ENCODE data around the gene TSSC4.

The TSSC4 gene

DNA sequence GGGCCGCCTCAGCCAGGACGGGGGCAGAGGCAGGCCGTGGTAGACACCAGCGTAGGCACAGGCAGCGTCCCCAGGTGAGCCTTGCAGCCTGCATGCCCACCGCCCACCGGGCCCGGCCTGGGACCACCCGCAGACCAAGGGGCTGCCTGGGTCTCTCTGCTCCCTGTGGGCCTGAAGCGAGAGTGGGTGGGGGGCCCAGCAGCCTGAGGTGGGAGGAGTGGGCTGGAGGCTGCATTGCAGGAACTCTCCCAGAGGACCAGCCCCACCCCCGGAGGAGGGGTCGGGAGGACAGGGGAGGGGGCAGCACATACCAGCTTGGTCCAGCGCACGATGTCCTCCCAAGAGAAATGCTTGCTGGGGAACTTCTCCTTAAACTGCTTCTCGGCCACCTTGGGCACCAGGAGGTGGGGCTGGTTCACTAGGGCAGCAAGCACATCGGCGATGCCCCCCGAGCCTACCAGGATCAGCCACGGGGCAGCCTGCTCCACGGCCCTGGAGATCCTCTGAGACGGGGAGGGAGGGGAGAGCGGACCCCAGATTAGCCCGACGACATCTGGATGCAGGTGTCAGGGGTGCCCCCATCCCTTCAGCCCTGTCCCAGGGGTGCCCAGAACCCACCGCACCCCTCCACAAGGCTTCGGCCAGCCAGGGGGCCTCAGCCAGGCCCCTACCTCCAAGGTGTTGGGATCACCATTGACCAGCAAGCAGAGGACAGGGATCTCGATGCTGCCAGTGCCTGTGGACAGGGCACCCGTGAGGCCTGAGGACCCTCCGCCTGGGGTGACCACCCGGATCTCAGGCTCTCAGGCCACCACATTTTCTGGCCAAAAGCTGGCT, 17.5 kb downstream of the TSSC4 start:
- ChIA-PET CTCF (interaction anchor here (0.6 to 11.2 kb wide), 9 partner anchors 12 to 391 kb away, joined by 3 to 297 read pairs (median 29); partner anchors contain the start of genes C11orf21, TSPAN32 and TSSC4), POLR2A (no interaction called here)
- H3K27ac ChIP-seq (ENCODE audit: extremely low read depth, low read depth, low read length) = no peak overlapping the region
- no peaks in the 10 kb centered on the region for H3K36me3 ChIP-seq (ENCODE audit: control insufficient read depth in 2 of 2, insufficient read depth in 1 of 2, low read length in 2 of 2)
- no peaks in the 10 kb centered on the region for H3K4me1 ChIP-seq (ENCODE audit: control insufficient read depth, insufficient read depth, low read length)
- H3K4me3 ChIP-seq (ENCODE audit: low read depth, low read length) = no peak overlapping the region
- TF ChIP-seq, protein P1, sequence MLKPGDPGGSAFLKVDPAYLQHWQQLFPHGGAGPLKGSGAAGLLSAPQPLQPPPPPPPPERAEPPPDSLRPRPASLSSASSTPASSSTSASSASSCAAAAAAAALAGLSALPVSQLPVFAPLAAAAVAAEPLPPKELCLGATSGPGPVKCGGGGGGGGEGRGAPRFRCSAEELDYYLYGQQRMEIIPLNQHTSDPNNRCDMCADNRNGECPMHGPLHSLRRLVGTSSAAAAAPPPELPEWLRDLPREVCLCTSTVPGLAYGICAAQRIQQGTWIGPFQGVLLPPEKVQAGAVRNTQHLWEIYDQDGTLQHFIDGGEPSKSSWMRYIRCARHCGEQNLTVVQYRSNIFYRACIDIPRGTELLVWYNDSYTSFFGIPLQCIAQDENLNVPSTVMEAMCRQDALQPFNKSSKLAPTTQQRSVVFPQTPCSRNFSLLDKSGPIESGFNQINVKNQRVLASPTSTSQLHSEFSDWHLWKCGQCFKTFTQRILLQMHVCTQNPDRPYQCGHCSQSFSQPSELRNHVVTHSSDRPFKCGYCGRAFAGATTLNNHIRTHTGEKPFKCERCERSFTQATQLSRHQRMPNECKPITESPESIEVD (tag by site-specific recombination; IDR thresholded peaks at IDR 0.05) = no peak
- TF ChIP-seq BCL11A (tag by site-specific recombination; IDR thresholded peaks at IDR 0.05; ENCODE audit: low read depth) (no peak), ZFHX2 (tag by site-specific recombination; conservative IDR thresholded peaks at IDR 0.05) (peak; percentile 57), EGR2 (tag by site-specific recombination; IDR thresholded peaks at IDR 0.05; ENCODE audit: low read depth) (peak; percentile 35)
- no peaks in the 10 kb centered on the region for H3K9me3 ChIP-seq (ENCODE audit: control insufficient read depth, insufficient read depth, low read depth, low read length)

DNA sequence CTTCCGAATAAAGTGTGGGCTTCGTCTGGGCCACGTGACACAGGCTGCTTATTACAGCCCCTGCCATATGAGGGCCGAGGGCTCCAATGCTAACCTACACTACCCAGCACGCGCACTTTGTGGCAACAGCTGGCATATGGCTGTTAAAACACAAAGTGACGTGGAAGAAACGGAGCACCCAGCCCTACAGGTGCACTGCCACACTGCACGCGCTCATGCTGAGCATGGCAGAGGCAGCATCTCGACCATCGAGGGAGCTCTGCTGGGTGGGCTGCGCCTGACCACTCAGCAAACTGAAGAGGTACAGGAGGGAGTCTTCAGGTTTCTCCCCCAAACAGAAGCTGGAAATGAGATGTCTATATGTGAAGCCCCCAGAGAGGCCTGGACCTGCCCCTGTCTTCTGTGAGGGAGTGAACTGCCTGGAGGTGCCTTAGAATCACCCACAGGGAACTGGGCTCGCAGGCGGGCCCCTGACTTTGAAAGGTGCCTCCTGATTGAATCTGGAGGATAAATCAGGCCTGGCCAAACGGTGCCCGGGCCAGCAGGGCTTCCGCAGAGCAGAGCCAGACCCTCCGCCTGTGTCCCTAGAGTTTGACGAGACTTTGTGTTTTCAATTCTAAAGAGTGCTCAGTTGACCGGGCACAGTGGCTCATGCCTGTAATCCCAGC, 18.3 kb downstream of the TSSC4 start:
- no peaks in the 10 kb centered on the region for H3K9me3 ChIP-seq (ENCODE audit: control insufficient read depth, insufficient read depth, low read depth, low read length)
- ChIA-PET POLR2A (interaction anchor here (1.1 to 2.2 kb wide), 2 partner anchors 41 to 113 kb away, joined by 3 to 19 read pairs; no protein-coding TSS in a partner anchor), CTCF (interaction anchor here (0.6 to 11.2 kb wide), 25 partner anchors 8 to 459 kb away, joined by 3 to 297 read pairs (median 8); partner anchors contain the start of genes C11orf21, CD81, TSPAN32 and TSSC4)
- no peaks in the 10 kb centered on the region for H3K4me1 ChIP-seq (ENCODE audit: control insufficient read depth, insufficient read depth, low read length)
- no peak overlapping the region for H3K27ac ChIP-seq (ENCODE audit: extremely low read depth, low read depth, low read length)
- H3K36me3 ChIP-seq (ENCODE audit: control insufficient read depth in 2 of 2, insufficient read depth in 1 of 2, low read length in 2 of 2) = no peaks in the 10 kb centered on the region
- TF ChIP-seq, protein P2, sequence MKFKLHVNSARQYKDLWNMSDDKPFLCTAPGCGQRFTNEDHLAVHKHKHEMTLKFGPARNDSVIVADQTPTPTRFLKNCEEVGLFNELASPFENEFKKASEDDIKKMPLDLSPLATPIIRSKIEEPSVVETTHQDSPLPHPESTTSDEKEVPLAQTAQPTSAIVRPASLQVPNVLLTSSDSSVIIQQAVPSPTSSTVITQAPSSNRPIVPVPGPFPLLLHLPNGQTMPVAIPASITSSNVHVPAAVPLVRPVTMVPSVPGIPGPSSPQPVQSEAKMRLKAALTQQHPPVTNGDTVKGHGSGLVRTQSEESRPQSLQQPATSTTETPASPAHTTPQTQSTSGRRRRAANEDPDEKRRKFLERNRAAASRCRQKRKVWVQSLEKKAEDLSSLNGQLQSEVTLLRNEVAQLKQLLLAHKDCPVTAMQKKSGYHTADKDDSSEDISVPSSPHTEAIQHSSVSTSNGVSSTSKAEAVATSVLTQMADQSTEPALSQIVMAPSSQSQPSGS (tag by site-specific recombination; IDR thresholded peaks at IDR 0.05; ENCODE audit: low read depth) = no peak
- TF ChIP-seq ZNF132 (tag by site-specific recombination; IDR thresholded peaks at IDR 0.05; ENCODE audit: borderline replicate concordance) = no peak
- no peak for TF ChIP-seq ZNF114 (tag by site-specific recombination; IDR thresholded peaks at IDR 0.05)
- no peak for TF ChIP-seq ZNF266 (tag by site-specific recombination; IDR thresholded peaks at IDR 0.05; ENCODE audit: low read depth)
- no peak for TF ChIP-seq HOXC10 (CRISPR knock-in tag; IDR thresholded peaks at IDR 0.05)
- TF ChIP-seq, protein P3, sequence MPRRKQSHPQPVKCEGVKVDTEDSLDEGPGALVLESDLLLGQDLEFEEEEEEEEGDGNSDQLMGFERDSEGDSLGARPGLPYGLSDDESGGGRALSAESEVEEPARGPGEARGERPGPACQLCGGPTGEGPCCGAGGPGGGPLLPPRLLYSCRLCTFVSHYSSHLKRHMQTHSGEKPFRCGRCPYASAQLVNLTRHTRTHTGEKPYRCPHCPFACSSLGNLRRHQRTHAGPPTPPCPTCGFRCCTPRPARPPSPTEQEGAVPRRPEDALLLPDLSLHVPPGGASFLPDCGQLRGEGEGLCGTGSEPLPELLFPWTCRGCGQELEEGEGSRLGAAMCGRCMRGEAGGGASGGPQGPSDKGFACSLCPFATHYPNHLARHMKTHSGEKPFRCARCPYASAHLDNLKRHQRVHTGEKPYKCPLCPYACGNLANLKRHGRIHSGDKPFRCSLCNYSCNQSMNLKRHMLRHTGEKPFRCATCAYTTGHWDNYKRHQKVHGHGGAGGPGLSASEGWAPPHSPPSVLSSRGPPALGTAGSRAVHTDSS (tag by site-specific recombination; IDR thresholded peaks at IDR 0.05) = no peak
- TF ChIP-seq ZNF112 (tag by site-specific recombination; IDR thresholded peaks at IDR 0.05) = no peak
- TF ChIP-seq, protein P4, sequence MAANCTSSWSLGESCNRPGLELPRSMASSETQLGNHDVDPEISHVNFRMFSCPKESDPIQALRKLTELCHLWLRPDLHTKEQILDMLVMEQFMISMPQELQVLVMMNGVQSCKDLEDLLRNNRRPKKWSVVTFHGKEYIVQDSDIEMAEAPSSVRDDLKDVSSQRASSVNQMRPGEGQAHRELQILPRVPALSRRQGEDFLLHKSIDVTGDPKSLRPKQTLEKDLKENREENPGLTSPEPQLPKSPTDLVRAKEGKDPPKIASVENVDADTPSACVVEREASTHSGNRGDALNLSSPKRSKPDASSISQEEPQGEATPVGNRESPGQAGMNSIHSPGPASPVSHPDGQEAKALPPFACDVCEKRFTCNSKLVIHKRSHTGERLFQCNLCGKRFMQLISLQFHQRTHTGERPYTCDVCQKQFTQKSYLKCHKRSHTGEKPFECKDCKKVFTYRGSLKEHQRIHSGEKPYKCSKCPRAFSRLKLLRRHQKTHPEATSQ (tag by site-specific recombination; IDR thresholded peaks at IDR 0.05) = no peak
- no peak for TF ChIP-seq ZBTB48 (tag by site-specific recombination; IDR thresholded peaks at IDR 0.05)
- no peak for TF ChIP-seq ZNF555 (tag by site-specific recombination; conservative IDR thresholded peaks at IDR 0.05)
- TF ChIP-seq ZNF658 (tag by site-specific recombination; IDR thresholded peaks at IDR 0.05) = no peak
- H3K4me3 ChIP-seq (ENCODE audit: low read depth, low read length) = no peak overlapping the region
